Fibroblast of lung (primary cell): ENCODE results near the gene GMPPB.

Experiments
- EZH2 ChIP-seq: IDR thresholded peaks from 2 replicates; pipeline ENCODE4 v1.5.1; 2012; ENCODE audit warnings: low read length, control low read depth, mild to moderate bottlenecking; ENCODE audit errors: missing control alignments
- TF ChIP-seq, protein P1 (sequence below), 2 donors: IDR thresholded peaks in 1 of 2; conservative IDR thresholded peaks in 1 of 2; 1 replicate in 1 of 2; 2 replicates in 1 of 2; pipeline ENCODE4 v1.5.1; 2011 to 2012; ENCODE audit warnings: low read length in 2 of 2, control low read depth in 1 of 2, inconsistent platforms in 1 of 2, low read depth in 1 of 2, mild to moderate bottlenecking in 1 of 2

DNA sequence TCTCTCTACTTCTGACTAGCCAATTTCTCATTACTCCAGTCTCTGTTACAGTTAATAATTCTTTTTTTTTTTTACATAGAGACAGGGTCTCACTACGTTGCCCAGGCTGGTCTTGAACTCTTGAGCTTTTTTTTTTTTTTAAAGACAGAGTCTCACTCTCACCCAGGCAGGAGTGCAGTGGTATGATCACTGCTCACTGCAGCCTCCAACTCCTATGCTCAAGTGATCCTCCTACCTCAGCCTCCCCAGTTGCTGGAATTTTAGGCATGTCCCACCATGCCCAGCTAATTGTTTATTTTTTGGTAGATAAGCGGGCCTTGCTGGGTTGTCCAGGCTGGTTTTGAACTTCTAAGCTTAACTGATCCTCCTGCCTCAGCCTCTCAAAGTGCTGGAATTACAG is 49.0 kb upstream of the GMPPB start:
- TF ChIP-seq, protein P1, sequence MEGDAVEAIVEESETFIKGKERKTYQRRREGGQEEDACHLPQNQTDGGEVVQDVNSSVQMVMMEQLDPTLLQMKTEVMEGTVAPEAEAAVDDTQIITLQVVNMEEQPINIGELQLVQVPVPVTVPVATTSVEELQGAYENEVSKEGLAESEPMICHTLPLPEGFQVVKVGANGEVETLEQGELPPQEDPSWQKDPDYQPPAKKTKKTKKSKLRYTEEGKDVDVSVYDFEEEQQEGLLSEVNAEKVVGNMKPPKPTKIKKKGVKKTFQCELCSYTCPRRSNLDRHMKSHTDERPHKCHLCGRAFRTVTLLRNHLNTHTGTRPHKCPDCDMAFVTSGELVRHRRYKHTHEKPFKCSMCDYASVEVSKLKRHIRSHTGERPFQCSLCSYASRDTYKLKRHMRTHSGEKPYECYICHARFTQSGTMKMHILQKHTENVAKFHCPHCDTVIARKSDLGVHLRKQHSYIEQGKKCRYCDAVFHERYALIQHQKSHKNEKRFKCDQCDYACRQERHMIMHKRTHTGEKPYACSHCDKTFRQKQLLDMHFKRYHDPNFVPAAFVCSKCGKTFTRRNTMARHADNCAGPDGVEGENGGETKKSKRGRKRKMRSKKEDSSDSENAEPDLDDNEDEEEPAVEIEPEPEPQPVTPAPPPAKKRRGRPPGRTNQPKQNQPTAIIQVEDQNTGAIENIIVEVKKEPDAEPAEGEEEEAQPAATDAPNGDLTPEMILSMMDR (conservative IDR thresholded peaks at IDR 0.05 in 1 of 2, IDR thresholded peaks at IDR 0.05 in 1 of 2; ENCODE audit: low read depth in 1 of 2, low read length in 2 of 2): no peak
- TF ChIP-seq EZH2: no peak
